ENCODE results near the gene KYAT1. TPM values are rescaled to one million over a fixed set of nuclear protein-coding genes. Genes with fewer than 3 reads are reported as not detected.
"Not testable (repeated sequence)": the region's sequence is repeated elsewhere in the genome, so short reads cannot be mapped to it uniquely, and the experiment has no call there.

The KYAT1 gene
- polyA plus RNA-seq, 3 donors, result 15.9 to 35.5 (median 29.4) TPM

GRCh38 chr9:128819716-128820664 lies 61.8 kb downstream of the KYAT1 start:
- DNase-seq, result no peak

DNA sequence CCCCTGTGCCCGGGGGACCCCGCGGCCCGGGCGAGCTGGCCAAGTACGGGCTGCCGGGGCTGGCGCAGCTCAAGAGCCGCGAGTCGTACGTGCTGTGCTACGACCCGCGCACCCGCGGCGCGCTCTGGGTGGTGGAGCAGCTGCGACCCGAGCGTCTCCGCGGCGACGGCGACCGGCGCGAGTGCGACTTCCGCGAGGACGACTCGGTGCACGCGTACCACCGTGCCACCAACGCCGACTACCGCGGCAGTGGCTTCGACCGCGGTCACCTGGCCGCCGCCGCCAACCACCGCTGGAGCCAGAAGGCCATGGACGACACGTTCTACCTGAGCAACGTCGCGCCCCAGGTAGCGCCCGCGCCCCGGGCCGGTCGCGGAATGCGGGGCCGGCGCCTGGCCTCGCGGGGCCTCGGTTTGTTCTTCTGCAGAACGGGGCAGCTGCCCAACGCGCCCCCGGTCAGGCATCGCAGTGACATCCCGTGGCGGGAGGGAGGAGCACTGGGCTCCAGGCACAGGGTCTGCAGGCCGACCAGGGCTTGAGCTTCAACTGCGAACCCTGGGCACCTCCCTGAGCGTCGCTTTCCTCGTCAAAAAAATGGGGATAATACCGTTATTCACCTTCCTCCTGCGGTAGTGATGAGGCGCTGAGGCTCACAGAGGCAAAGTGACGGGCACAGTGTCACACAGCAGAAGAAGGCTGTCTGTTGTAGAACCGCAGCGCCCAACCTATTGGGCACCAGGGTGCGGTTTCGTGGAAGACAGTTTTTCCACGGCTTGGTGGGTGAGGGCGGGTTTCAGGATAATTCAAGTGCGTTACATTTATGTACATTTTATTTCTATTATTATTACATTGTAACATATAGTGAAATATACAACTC lies 62.7 kb downstream of the KYAT1 start:
- peak; percentile 21 for DNase-seq

GRCh38 chr9:128818099-128818838 lies 63.5 kb downstream of the KYAT1 start, which contains the start of gene ENDOG:
Gene ENDOG, plus strand, starts transcription at chr9:128818500. Its CDS starts 185 bp downstream, at chr9:128818685.
- peak; percentile 97 for DNase-seq

DNA sequence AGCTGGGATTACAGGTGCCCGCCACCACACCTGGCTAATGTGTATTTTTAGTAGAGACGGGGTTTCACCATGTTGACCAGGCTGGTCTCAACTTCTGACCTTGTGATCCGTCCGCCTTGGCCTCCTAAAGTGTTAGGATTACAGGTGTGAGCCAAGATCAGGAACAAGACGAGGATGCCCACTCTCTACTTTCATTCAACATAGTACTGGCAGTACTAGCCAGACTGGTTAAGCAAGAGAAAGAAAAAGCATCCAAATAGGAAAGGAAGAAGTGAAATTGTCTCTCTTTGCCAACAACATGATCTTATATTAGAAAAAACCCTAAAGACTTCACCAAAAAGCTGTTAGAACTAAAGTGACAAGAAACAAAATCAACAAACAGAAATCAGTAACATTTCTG lies 70.9 kb downstream of the KYAT1 start:
- DNase-seq, result no peak

DNA sequence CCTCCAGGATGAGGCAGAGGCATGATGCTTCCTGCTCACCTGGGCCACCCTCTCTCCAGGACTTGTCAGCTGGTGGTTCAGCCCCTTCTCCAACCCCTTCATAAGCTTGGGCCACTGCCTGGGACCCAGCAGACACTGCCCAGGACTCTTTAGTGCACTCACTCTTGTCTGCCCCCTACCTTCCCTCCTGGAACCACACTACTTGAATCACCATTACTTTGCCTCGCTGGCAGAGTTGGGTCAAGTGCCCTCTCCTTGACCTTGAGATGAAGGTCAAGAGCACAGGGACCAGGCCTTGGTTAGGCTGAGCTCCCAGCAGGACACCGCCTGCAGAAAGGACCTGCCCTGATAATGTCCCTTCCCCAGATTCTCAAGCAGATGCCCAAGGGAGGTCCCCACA lies 71.9 kb downstream of the KYAT1 start:
- DNase-seq, result no peak

GRCh38 chr9:128809036-128809599 lies 72.6 kb downstream of the KYAT1 start:
- DNase-seq, result no peak

GRCh38 chr9:128808543-128808942 lies 73.2 kb downstream of the KYAT1 start:
- no peak for DNase-seq

- no peak for DNase-seq
Measured at GRCh38 chr9:128807827-128808226, 73.9 kb downstream of the KYAT1 start.

GRCh38 chr9:128805661-128806060 lies 76.1 kb downstream of the KYAT1 start:
- DNase-seq, result no peak

- DNase-seq, result no peak
Measured at GRCh38 chr9:128802482-128802881, 79.3 kb downstream of the KYAT1 start.

DNA sequence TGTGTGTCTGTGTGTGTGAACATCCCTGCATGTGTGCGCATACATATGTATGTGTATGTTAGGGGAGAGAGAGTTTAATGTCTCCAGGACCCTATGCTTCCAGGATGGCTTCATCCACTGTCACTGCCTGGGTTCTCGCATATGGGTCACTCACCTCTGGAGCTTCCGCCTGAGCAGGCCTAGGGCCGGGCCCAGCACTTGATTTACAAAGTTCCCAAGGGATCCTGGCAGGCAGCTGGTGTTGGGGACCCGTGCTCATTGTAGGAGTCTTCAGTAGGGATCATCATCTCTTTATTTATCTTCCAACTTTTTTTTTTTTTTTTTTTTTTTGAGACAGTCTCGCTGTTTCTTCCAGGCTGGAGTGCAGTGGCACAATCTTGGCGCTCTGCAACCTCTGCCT lies 81.7 kb downstream of the KYAT1 start:
- no peak for DNase-seq

DNA sequence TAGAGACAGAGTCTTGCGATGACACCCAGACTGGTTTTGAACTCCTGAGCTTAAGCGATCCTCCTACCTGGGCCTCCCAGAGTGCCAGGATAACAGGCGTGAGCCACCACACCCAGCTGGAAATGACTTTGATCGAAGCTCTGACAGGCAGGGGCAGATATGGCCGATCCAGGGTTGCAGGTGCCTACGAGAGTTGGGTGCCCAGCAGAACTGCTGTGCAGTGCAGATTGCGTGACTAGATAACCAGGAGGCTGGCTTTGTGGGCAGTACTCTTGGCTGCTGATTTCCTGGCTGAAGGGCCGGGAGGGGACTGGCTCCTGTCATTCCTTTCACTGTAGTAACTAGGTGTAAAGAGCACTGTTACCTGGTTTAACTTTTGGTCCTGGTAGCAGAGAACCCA lies 82.9 kb downstream of the KYAT1 start:
- no peak for DNase-seq

DNA sequence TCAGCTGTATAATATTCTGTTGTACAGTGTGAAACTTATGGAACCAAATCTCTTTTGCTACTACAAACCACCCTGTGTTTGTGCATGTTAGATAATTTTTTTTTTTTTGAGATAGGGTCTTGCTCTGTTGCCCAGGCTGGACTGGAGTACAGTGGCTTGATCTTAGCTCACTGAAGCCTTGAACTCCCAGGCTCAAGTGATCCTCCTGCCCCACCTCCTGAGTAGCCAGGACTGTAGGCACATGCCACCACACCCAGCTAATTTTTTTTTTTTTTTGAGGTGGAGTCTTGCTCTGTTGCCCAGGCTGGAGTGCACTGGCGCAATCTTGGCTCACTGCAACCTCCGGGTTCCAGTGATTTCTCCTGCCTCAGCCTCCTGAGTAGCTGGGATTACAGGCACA lies 86.8 kb downstream of the KYAT1 start:
- not testable (repeated sequence) for DNase-seq

GRCh38 chr9:128792978-128793686 lies 88.6 kb downstream of the KYAT1 start:
- DNase-seq, result no peak

DNA sequence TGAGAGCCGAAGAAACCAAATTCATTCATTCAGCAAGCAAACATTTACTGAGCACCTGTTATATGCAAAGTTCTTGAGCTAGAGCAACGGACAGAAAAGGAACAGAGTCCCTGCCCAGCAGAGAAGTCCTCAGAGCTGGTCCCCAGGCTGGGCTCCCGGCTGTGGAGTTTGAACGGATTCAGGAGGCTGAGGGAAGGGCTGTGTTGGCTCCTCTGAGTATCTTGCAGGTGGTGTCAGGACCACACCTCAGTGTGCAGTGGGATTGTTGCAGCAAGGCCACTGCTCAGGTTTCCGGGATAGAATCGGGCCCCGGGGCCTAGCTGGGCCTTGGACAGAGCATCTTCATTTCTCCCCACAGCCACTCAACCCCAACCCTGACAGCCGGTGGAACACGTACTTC lies 89.6 kb downstream of the KYAT1 start:
- no peak for DNase-seq

- DNase-seq, result no peak
Measured at GRCh38 chr9:128790536-128790935, 91.2 kb downstream of the KYAT1 start.

DNA sequence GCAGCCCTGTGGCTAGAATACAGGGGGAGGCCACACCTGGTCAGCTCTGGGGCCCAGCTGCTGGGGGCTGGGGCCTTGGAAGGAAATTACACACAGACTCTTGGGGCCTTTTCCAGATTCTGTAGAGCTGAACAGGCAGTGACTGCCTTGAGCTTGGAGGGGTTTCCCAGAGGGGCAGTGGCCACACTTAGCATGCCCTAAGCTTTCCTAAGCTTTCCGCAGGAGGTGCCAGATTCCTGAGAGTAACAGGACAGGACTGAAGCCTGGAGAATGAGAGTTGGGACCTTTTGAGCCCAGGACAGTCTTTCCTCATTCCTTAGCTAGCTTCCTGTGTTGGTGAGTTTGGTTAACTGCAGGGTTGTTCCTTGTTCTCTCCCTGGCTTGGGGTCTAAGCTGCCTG lies 93.3 kb downstream of the KYAT1 start:
- no peak for DNase-seq

- peak; percentile 26 for DNase-seq
Measured at GRCh38 chr9:128787659-128788058, 94.1 kb downstream of the KYAT1 start.

DNA sequence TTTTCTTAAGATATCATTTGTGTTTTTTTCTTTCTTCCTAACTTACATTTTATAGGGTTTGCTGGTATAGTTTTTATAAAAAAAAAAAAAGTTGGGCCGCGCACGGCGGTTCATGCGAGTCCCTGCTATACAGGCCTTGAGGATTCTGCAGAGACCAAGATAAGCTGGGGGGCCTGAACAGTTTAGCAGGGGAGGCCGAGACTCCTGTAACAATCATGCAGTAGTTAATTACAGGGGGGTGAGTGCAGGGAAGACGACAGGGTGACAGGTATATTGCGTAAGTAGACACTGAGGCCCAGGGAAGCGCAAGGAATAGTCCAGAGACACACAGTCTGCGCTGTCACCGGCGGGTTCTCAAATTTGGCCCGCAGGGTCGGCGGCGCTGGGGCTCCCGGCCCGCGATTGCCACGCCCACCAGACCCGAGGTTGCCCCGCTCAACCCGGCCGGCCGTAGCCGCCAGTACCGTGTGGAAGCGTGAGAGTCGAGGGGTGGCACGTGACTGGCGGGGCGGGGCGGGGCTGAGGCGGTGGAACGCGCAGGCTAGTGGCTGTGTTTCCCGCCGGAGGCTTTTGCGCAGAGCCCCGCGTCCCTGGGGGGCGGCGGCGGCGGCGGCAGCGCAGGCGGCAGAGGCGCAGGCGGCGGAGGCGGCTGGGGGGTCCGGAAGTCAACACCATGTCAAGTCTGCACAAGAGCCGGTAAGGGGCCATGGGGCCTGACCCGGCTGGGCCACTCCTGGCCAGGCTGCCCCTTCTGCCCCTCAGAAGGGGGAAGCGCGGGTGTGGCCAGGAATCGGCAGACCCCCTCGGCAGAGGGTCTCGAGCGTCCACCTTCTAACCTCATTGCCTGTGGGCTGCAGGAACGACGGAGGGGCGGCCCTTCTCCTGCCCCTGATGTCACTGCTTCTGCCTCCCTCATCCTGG lies 94.8 kb downstream of the KYAT1 start, which contains the start of gene TBC1D13:
Gene TBC1D13, plus strand, starts transcription at position 573 of the 921 bp plus-strand sequence. Its CDS starts 101 bp downstream, at position 674.
- DNase-seq, result peak; percentile 82

GRCh38 chr9:128785427-128785826 lies 96.3 kb downstream of the KYAT1 start:
- no peak for DNase-seq

Measured in renal pelvis (tissue), 4 donors.